ENCODE results near the gene ADNP2. TPM values are rescaled to one million over a fixed set of nuclear protein-coding genes. Genes with fewer than 3 reads are reported as not detected.

ADNP2 gene
- total and polyA plus RNA-seq, 2 of the 13 experiments (the other 11 are each of a cell fraction or from before 2014, with no cell fraction given): 10.8 to 25.5 TPM

GRCh38 chr18:80147418-80148325 lies 38.6 kb downstream of the ADNP2 start (continued):
- TF ChIP-seq NFATC3 (CRISPR knock-in tag; IDR thresholded peaks at IDR 0.05) (no peak), CBX2 (IDR thresholded peaks at IDR 0.05; ENCODE audit: low read depth, low read length) (no peak), CBX2 (CRISPR knock-in tag; IDR thresholded peaks at IDR 0.05; ENCODE audit: low read depth) (no peak), HNRNPLL (IDR thresholded peaks at IDR 0.05; ENCODE audit: low read depth, low read length, poor library complexity, severe bottlenecking) (peak; percentile 88), GABPA (IDR thresholded peaks at IDR 0.05; ENCODE audit: low read depth, low read length) (peak; percentile 62), GABPA (CRISPR knock-in tag; IDR thresholded peaks at IDR 0.05; ENCODE audit: low read depth) (peak; percentile 85), ZNF670 (CRISPR knock-in tag; IDR thresholded peaks at IDR 0.05; ENCODE audit: borderline replicate concordance) (peak; percentile 30; the same call in 1 of the 2 replicates), TBX2 (CRISPR knock-in tag; IDR thresholded peaks at IDR 0.05; ENCODE audit: borderline replicate concordance) (0 out of 2 replicates have a peak, but pooled peaks have one; percentile 16), YEATS4 (CRISPR knock-in tag; IDR thresholded peaks at IDR 0.05; ENCODE audit: borderline replicate concordance) (0 out of 2 replicates have a peak, but pooled peaks have one; percentile 30), GATAD1 (CRISPR knock-in tag; IDR thresholded peaks at IDR 0.05) (peak; percentile 22; the same call in 1 of the 2 replicates), RFX1 (IDR thresholded peaks at IDR 0.05) (peak; percentile 92), ZNF605 (CRISPR knock-in tag; IDR thresholded peaks at IDR 0.05) (0 out of 2 replicates have a peak, but pooled peaks have one; percentile 37), KLF11 (CRISPR knock-in tag; IDR thresholded peaks at IDR 0.05) (no peak), ELF1 (CRISPR knock-in tag; IDR thresholded peaks at IDR 0.05) (peak; percentile 39; the same call in 1 of the 2 replicates)
- TF ChIP-seq, protein P1, sequence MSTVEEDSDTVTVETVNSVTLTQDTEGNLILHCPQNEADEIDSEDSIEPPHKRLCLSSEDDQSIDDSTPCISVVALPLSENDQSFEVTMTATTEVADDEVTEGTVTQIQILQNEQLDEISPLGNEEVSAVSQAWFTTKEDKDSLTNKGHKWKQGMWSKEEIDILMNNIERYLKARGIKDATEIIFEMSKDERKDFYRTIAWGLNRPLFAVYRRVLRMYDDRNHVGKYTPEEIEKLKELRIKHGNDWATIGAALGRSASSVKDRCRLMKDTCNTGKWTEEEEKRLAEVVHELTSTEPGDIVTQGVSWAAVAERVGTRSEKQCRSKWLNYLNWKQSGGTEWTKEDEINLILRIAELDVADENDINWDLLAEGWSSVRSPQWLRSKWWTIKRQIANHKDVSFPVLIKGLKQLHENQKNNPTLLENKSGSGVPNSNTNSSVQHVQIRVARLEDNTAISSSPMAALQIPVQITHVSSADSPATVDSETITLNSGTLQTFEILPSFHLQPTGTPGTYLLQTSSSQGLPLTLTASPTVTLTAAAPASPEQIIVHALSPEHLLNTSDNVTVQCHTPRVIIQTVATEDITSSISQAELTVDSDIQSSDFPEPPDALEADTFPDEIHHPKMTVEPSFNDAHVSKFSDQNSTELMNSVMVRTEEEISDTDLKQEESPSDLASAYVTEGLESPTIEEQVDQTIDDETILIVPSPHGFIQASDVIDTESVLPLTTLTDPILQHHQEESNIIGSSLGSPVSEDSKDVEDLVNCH (CRISPR knock-in tag; IDR thresholded peaks at IDR 0.05): no peak
